Activated naive CD4-positive, alpha-beta T cell treated with anti-CD3 and anti-CD28 coated beads, Interleukin-2, amount 10 ng/mL, durations not matched to agents 7 days and 5 days (primary cell): ENCODE data around the gene PTCRA.

Source experiments
- CTCF ChIA-PET: fragments of 350-600 bp; sonication (Branson Sonifier 250); formaldehyde crosslinking; loops from one replicate; lab custom pipeline; 2021; ENCODE audit warnings: antibody characterized with exemption; lab: Charles Lee
- DNase-seq: peaks from one replicate; pipeline ENCODE4 v3.0.0-alpha.2; 2020
- H3K27ac Mint-ChIP-seq: one replicate; pipeline ENCODE4 v1.8.0; 2021; ENCODE audit warnings: mild to moderate bottlenecking, moderate library complexity, mixed read lengths
- H3K27me3 Mint-ChIP-seq: one replicate; pipeline ENCODE4 v1.8.0; 2021; ENCODE audit warnings: mild to moderate bottlenecking, mixed read lengths
- H3K36me3 Mint-ChIP-seq: one replicate; pipeline ENCODE4 v1.8.0; 2021; ENCODE audit warnings: mixed read lengths
- H3K4me1 Mint-ChIP-seq: one replicate; pipeline ENCODE4 v1.8.0; 2021; ENCODE audit warnings: mixed read lengths
- H3K4me3 Mint-ChIP-seq: one replicate; pipeline ENCODE4 v1.8.0; 2021; ENCODE audit warnings: mild to moderate bottlenecking, moderate library complexity, mixed read lengths
- H3K9me3 Mint-ChIP-seq: one replicate; pipeline ENCODE4 v1.8.0; 2021; ENCODE audit warnings: mixed read lengths

PTCRA gene

GRCh38 chr6:42916288-42916687, 435 bp downstream of the PTCRA start:
- H3K4me1 Mint-ChIP-seq, result peaks cover 1% of the 10 kb centered on the region
- CTCF ChIA-PET, result interaction anchor here (1.0 to 1.3 kb wide), 2 partner anchors 18 to 36 kb away, joined by 3 read pairs; no protein-coding TSS in a partner anchor
- no peaks in the 10 kb centered on the region for H3K36me3 Mint-ChIP-seq
- H3K9me3 Mint-ChIP-seq, result no peaks in the 10 kb centered on the region
- no peak overlapping the region for H3K27ac Mint-ChIP-seq
- peaks cover 52% of the 10 kb centered on the region for H3K27me3 Mint-ChIP-seq
- H3K4me3 Mint-ChIP-seq, result no peak overlapping the region
- DNase-seq, result no peak

DNA sequence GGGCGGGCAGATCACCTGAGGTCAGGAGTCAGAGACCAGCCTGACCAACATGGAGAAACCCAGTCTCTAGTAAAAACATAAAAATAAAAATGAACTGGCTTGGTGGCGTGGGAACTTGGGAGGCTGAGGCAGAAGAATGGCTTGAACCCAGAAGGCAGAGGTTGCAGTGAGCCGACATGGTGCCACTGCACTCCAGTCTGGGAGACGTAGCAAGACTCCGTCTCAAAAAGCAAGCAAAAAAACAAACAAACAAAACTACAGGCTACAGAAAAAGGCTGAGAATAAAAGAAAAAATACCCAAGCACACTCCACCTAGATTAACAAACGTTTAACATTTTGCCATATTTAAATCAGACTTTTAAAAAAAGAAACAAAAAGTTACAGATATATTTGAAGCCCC, 5.9 kb downstream of the PTCRA start:
- Mint-ChIP-seq H3K27me3 (peaks cover 14% of the 10 kb centered on the region), H3K36me3 (no peaks in the 10 kb centered on the region), H3K4me3 (no peak overlapping the region), H3K4me1 (no peaks in the 10 kb centered on the region), H3K9me3 (no peaks in the 10 kb centered on the region), H3K27ac (no peak overlapping the region)
- CTCF ChIA-PET, result no interaction called here
- DNase-seq, result no peak

- no peak for DNase-seq
- Mint-ChIP-seq H3K4me1 (peaks cover 7% of the 10 kb centered on the region), H3K4me3 (no peak overlapping the region), H3K27me3 (peaks cover 14% of the 10 kb centered on the region), H3K9me3 (no peaks in the 10 kb centered on the region), H3K27ac (no peak overlapping the region), H3K36me3 (peaks cover 3% of the 10 kb centered on the region)
- CTCF ChIA-PET, result no interaction called here
These were observed 7.8 kb downstream of the PTCRA start for GRCh38 chr6:42923666-42924065.

DNA sequence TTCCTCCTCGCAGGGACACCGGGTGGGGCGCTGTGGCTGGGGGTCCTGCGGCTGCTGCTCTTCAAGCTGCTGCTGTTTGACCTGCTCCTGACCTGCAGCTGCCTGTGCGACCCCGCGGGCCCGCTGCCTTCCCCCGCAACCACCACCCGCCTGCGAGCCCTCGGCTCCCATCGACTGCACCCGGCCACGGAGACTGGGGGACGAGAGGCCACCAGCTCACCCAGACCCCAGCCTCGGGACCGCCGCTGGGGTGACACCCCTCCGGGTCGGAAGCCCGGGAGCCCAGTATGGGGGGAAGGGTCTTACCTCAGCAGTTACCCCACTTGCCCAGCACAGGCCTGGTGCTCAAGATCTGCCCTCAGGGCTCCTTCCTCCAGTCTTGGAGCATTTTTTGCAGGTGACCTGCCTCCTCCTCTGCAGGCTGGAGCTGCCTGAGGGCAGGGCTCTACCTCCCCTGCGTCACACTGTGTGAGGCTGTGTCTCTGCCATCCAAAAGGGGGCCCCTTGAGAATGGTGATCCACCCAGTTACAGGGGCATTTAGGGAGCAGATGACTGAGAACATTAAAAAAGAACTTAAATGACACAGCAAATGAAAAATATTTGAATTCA, 9.5 kb downstream of the PTCRA start:
- CTCF ChIA-PET, result no interaction called here
- H3K36me3 Mint-ChIP-seq, result peaks cover 9% of the 10 kb centered on the region
- no peak overlapping the region for H3K27ac Mint-ChIP-seq
- H3K27me3 Mint-ChIP-seq, result peaks cover 14% of the 10 kb centered on the region
- peaks cover 11% of the 10 kb centered on the region for H3K4me1 Mint-ChIP-seq
- no peak for DNase-seq
- no peaks in the 10 kb centered on the region for H3K9me3 Mint-ChIP-seq
- no peak overlapping the region for H3K4me3 Mint-ChIP-seq

DNA sequence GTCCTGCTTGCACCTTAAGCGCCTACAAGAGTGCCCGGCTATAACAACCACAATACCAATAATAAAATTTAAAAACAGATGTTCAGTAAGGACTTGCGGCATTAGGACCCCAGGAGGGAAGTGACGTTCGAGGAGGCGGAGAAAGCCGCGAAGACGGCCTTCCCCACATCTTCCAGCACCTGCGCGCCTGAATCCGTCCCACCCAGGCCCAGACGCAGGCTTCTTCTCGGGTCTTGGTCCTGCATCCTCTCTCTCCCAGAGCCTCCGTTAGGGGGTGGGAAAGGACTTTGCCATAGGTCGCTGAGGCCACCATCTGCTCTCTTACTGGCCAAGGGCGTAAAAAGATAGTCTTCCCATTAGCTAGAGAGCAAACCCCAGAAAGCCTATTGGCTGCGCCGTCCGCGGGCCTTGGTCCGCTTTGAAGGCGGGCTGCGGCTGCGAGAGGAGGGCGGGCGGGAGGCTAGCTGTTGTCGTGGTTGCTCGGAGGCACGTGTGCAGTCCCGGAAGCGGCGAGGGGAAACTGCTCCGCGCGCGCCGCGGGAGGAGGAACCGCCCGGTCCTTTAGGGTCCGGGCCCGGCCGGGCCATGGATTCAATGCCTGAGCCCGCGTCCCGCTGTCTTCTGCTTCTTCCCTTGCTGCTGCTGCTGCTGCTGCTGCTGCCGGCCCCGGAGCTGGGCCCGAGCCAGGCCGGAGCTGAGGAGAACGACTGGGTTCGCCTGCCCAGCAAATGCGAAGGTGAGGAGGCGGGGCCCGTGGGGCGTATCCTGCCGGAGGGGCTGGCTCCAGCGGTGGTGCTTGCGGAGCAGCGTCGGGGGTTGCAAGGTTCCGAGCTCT, 13.3 kb downstream of the PTCRA start, which contains the start of gene CNPY3:
CNPY3 (plus strand) TSS at position 495 of the 835 bp plus-strand sequence; CDS start at position 586, 91 bp downstream.
- CTCF ChIA-PET, result interaction anchor here (0.8 to 2.0 kb wide), 6 partner anchors 23 to 214 kb away, joined by 3 to 12 read pairs (median 4); no protein-coding TSS in a partner anchor
- peak; percentile 98 for DNase-seq
- H3K4me1 Mint-ChIP-seq, result peaks cover 41% of the 10 kb centered on the region
- no peaks in the 10 kb centered on the region for H3K9me3 Mint-ChIP-seq
- H3K4me3 Mint-ChIP-seq, result peak within 1 kb of the TSS; percentile 98
- peaks cover 35% of the 10 kb centered on the region for H3K36me3 Mint-ChIP-seq
- no peaks in the 10 kb centered on the region for H3K27me3 Mint-ChIP-seq
- H3K27ac Mint-ChIP-seq, result peak within 1 kb of the TSS; percentile 100

GRCh38 chr6:42929821-42930360, 14.0 kb downstream of the PTCRA start:
- Mint-ChIP-seq H3K4me1 (peaks cover 41% of the 10 kb centered on the region), H3K27me3 (no peaks in the 10 kb centered on the region), H3K9me3 (no peaks in the 10 kb centered on the region), H3K4me3 (peak overlapping the region; percentile 98), H3K36me3 (peaks cover 37% of the 10 kb centered on the region), H3K27ac (peak overlapping the region; percentile 100)
- DNase-seq, result no peak
- CTCF ChIA-PET, result interaction anchor here (0.8 to 2.0 kb wide), 5 partner anchors 23 to 213 kb away, joined by 3 to 12 read pairs (median 4); partner anchors contain the start of gene PPP2R5D

DNA sequence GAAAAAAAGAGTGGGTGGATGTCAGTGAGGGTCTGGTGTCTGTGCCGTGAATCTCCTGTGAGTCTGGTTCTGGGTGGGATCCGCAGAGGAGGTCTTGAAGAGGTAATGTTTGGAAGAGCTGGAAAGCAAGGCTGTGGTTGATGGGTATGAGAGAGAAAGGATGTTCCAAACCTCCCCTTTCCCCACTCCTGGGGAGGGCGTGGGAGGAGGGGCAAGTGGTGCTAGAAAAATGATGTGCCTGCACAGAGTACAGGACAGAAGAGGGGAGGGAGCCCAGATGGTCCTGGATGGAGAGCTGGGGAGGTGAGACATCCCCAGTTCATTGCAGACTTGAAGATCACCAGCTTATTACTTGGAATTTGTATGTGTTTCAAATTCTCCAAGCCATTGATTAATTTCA, 16.6 kb downstream of the PTCRA start:
- no peak overlapping the region for H3K27ac Mint-ChIP-seq
- CTCF ChIA-PET, result interaction anchor here (0.7 kb wide), 1 partner anchor 589 kb away, joined by 3 read pairs; no protein-coding TSS in a partner anchor

DNA sequence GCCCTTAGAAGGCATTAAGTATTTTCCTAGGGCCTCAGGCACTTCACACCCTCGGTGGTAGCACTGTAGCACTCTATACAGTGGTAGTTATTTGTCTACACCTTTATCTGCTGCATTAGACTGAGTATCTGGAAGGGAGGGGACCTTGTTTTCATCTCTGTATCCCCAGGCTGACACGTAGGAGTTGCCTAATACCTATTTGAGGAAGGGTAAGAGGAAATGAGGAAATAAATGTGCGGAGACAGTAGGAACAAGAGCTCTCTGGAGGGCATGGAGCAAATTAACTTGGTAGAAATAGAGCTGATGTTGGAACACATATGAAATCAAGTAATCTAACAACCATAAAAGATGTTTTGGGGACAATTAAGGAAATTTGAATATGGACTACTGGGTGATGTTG, 17.4 kb downstream of the PTCRA start:
- CTCF ChIA-PET, result no interaction called here
- no peak overlapping the region for H3K27ac Mint-ChIP-seq
- H3K36me3 Mint-ChIP-seq, result peaks cover 64% of the 10 kb centered on the region
- no peak overlapping the region for H3K4me3 Mint-ChIP-seq
- peaks cover 38% of the 10 kb centered on the region for H3K4me1 Mint-ChIP-seq
- DNase-seq, result no peak
- H3K27me3 Mint-ChIP-seq, result no peaks in the 10 kb centered on the region
- H3K9me3 Mint-ChIP-seq, result no peaks in the 10 kb centered on the region

More for the DNA sequence above, 16.6 kb downstream of the PTCRA start:
- H3K36me3 Mint-ChIP-seq, result peaks cover 57% of the 10 kb centered on the region
- peaks cover 41% of the 10 kb centered on the region for H3K4me1 Mint-ChIP-seq
- no peaks in the 10 kb centered on the region for H3K9me3 Mint-ChIP-seq
- H3K4me3 Mint-ChIP-seq, result peak overlapping the region; percentile 55
- DNase-seq, result no peak
- no peaks in the 10 kb centered on the region for H3K27me3 Mint-ChIP-seq

DNA sequence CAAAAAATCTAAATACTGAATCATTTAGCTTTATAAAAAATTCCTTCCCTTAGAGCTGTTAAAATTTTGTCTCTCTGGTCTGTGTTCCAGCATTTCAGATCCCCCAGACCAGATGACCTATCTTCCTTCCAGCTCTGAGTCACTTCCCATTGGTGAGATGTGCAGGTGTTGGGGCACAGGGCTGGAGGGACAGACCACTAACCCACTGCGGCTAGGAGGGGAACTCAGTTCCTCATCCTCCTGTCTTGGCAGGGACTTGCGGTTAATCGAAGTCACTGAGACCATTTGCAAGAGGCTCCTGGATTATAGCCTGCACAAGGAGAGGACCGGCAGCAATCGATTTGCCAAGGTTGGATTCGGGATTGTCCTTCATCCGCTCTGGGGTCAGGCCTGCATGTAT, 19.5 kb downstream of the PTCRA start:
- H3K27me3 Mint-ChIP-seq, result no peaks in the 10 kb centered on the region
- H3K9me3 Mint-ChIP-seq, result no peaks in the 10 kb centered on the region
- H3K36me3 Mint-ChIP-seq, result peaks cover 60% of the 10 kb centered on the region
- H3K27ac Mint-ChIP-seq, result no peak overlapping the region
- peaks cover 30% of the 10 kb centered on the region for H3K4me1 Mint-ChIP-seq
- no peak overlapping the region for H3K4me3 Mint-ChIP-seq
- CTCF ChIA-PET, result interaction anchor here (0.7 kb wide), 1 partner anchor 209 kb away, joined by 3 read pairs; no protein-coding TSS in a partner anchor
- no peak for DNase-seq

DNA sequence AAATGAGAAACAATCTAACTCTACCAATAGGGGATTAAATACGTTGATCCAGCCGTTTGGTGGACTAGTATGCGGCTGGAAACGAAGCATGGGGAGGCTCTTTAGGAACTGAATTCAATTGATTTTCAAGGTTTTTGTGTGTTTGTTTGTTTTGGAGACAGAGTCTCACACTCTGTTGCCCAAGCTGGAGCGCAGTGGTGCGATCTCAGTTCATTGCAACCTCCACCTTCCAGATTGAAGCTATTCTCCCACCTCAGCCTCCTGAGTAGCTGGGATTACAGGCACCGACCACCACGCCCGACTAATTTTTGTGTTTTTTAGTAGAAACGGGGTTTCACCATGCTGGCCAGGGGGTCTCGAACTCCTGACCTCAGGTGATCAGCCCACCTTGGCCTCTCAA, 20.5 kb downstream of the PTCRA start:
- CTCF ChIA-PET, result interaction anchor here (0.6 kb wide), 1 partner anchor 193 kb away, joined by 4 read pairs; no protein-coding TSS in a partner anchor
- Mint-ChIP-seq H3K36me3 (peaks cover 56% of the 10 kb centered on the region), H3K27ac (no peak overlapping the region), H3K27me3 (no peaks in the 10 kb centered on the region), H3K9me3 (no peaks in the 10 kb centered on the region), H3K4me3 (no peak overlapping the region), H3K4me1 (peaks cover 19% of the 10 kb centered on the region)
- no peak for DNase-seq

GRCh38 chr6:42937548-42938427, 21.9 kb downstream of the PTCRA start:
- H3K27ac Mint-ChIP-seq, result no peak overlapping the region
- H3K9me3 Mint-ChIP-seq, result no peaks in the 10 kb centered on the region
- peaks cover 7% of the 10 kb centered on the region for H3K4me1 Mint-ChIP-seq
- CTCF ChIA-PET, result no interaction called here
- H3K4me3 Mint-ChIP-seq, result no peak overlapping the region
- H3K36me3 Mint-ChIP-seq, result peaks cover 48% of the 10 kb centered on the region
- no peak for DNase-seq
- H3K27me3 Mint-ChIP-seq, result no peaks in the 10 kb centered on the region

- Mint-ChIP-seq H3K27me3 (no peaks in the 10 kb centered on the region), H3K4me3 (no peak overlapping the region), H3K4me1 (peaks cover under 1% of the 10 kb centered on the region), H3K27ac (no peak overlapping the region), H3K9me3 (no peaks in the 10 kb centered on the region), H3K36me3 (peaks cover 44% of the 10 kb centered on the region)
- CTCF ChIA-PET, result no interaction called here
- DNase-seq, result no peak
These were observed 22.6 kb downstream of the PTCRA start for GRCh38 chr6:42938428-42938796.

GRCh38 chr6:42938987-42939809, 23.3 kb downstream of the PTCRA start:
- DNase-seq, result no peak
- CTCF ChIA-PET, result interaction anchor here (1.0 kb wide), 1 partner anchor 205 kb away, joined by 3 read pairs; no protein-coding TSS in a partner anchor
- Mint-ChIP-seq H3K27me3 (no peaks in the 10 kb centered on the region), H3K4me3 (no peak overlapping the region), H3K9me3 (no peaks in the 10 kb centered on the region), H3K36me3 (peaks cover 44% of the 10 kb centered on the region), H3K27ac (no peak overlapping the region), H3K4me1 (no peaks in the 10 kb centered on the region)
